HEK293 (cell line): ENCODE data around the gene SMR3B.

Experiments used
- CTCF ChIA-PET: fragments of 350-600 bp; formaldehyde crosslinking; extraction: SDS; loops from one replicate; lab custom pipeline; 2021; ENCODE audit warnings: antibody characterized with exemption; lab: Yijun Ruan, JAX
- POLR2A ChIA-PET: fragments of 300-600 bp; formaldehyde crosslinking; extraction: SDS; loops from one replicate; lab custom pipeline; 2020; ENCODE audit warnings: antibody characterized with exemption, inconsistent platforms; lab: Yijun Ruan, JAX
- H3K27ac ChIP-seq: fragments of 200-500 bp; sonication (Bioruptor generic); 2 replicates; pipeline ENCODE4 v1.5.1; 2014; ENCODE audit warnings: low read depth, low read length, control low read depth, inconsistent platforms; ENCODE audit errors: extremely low read depth
- H3K36me3 ChIP-seq, 2 experiments: fragments of 200-500 bp in 1 of 2; sonication (Bioruptor generic) in 1 of 2; 1 replicate in 1 of 2; 2 replicates in 1 of 2; pipeline ENCODE4 v1.5.1; 2014 to 2017; ENCODE audit warnings: inconsistent platforms in 2 of 2, low read length in 2 of 2; ENCODE audit not compliant: control insufficient read depth in 2 of 2, insufficient read depth in 1 of 2
- H3K4me1 ChIP-seq: fragments of 200-500 bp; sonication (Bioruptor generic); 2 replicates; pipeline ENCODE4 v1.5.1; 2014; ENCODE audit warnings: mild to moderate bottlenecking, low read length, inconsistent platforms; ENCODE audit not compliant: control insufficient read depth, insufficient read depth
- H3K4me3 ChIP-seq: 2 replicates; pipeline ENCODE4 v1.5.1; 2011; ENCODE audit warnings: low read depth, mild to moderate bottlenecking, control low read depth, low read length, moderate library complexity
- H3K9me3 ChIP-seq: fragments of 200-500 bp; sonication (Bioruptor generic); 2 replicates; pipeline ENCODE4 v1.5.1; 2014; ENCODE audit warnings: low read depth, low read length, inconsistent platforms; ENCODE audit not compliant: control insufficient read depth, insufficient read depth
- KLF17 ChIP-seq: fragments of 450-650 bp; formaldehyde crosslinking; IDR thresholded peaks from 2 replicates; pipeline ENCODE4 v1.5.1; 2016; ENCODE audit warnings: missing biosample characterization, missing genetic modification characterization
- KLF9 ChIP-seq: fragments of 450-650 bp; formaldehyde crosslinking; IDR thresholded peaks from 2 replicates; pipeline ENCODE4 v1.5.1; 2016; ENCODE audit warnings: missing biosample characterization, missing genetic modification characterization, low read depth
- MYNN ChIP-seq: fragments of 450-650 bp; formaldehyde crosslinking; IDR thresholded peaks from 2 replicates; pipeline ENCODE4 v1.5.1; 2016; ENCODE audit warnings: missing biosample characterization, missing genetic modification characterization, borderline replicate concordance
- RBAK ChIP-seq: fragments of 450-650 bp; formaldehyde crosslinking; IDR thresholded peaks from 2 replicates; pipeline ENCODE4 v1.5.1; 2016; ENCODE audit warnings: missing biosample characterization, missing genetic modification characterization
- REST ChIP-seq: fragments of 450-650 bp; formaldehyde crosslinking; IDR thresholded peaks from 2 replicates; pipeline ENCODE4 v1.5.1; 2016; ENCODE audit warnings: missing biosample characterization, missing genetic modification characterization
- SP2 ChIP-seq: fragments of 450-650 bp; formaldehyde crosslinking; IDR thresholded peaks from 2 replicates; pipeline ENCODE4 v1.5.1; 2016; ENCODE audit warnings: missing biosample characterization, missing genetic modification characterization
- ZBTB20 ChIP-seq: fragments of 450-650 bp; formaldehyde crosslinking; IDR thresholded peaks from 2 replicates; pipeline ENCODE4 v1.5.1; 2016; ENCODE audit warnings: missing biosample characterization, missing genetic modification characterization
- ZFP69B ChIP-seq: fragments of 450-650 bp; formaldehyde crosslinking; IDR thresholded peaks from 2 replicates; pipeline ENCODE4 v1.5.1; 2016; ENCODE audit warnings: missing biosample characterization, missing genetic modification characterization
- ZIC2 ChIP-seq: fragments of 450-650 bp; formaldehyde crosslinking; IDR thresholded peaks from 2 replicates; pipeline ENCODE4 v1.5.1; 2016; ENCODE audit warnings: missing biosample characterization, missing genetic modification characterization
- ZNF10 ChIP-seq: fragments of 450-650 bp; formaldehyde crosslinking; IDR thresholded peaks from 2 replicates; pipeline ENCODE4 v1.5.1; 2017; ENCODE audit warnings: missing biosample characterization, missing genetic modification characterization
- ZNF140 ChIP-seq: fragments of 450-650 bp; formaldehyde crosslinking; IDR thresholded peaks from 2 replicates; pipeline ENCODE4 v1.5.1; 2016; ENCODE audit warnings: missing biosample characterization, missing genetic modification characterization
- ZNF155 ChIP-seq: fragments of 450-650 bp; formaldehyde crosslinking; IDR thresholded peaks from 2 replicates; pipeline ENCODE4 v1.5.1; 2016; ENCODE audit warnings: missing biosample characterization, missing genetic modification characterization
- ZNF23 ChIP-seq: fragments of 450-650 bp; formaldehyde crosslinking; IDR thresholded peaks from 2 replicates; pipeline ENCODE4 v1.5.1; 2016; ENCODE audit warnings: missing biosample characterization, missing genetic modification characterization, borderline replicate concordance
- ZNF274 ChIP-seq, 2 experiments: fragments of 200-500 bp in 1 of 2; fragments of 450-650 bp in 1 of 2; sonication (Bioruptor generic) in 1 of 2; formaldehyde crosslinking in 1 of 2; IDR thresholded peaks; 2 replicates each; pipeline versions ENCODE4 v1.5.1 to v1.6.1; 2014 to 2016; ENCODE audit warnings: borderline replicate concordance in 1 of 2, inconsistent platforms in 1 of 2, low read length in 1 of 2, missing biosample characterization in 1 of 2, missing genetic modification characterization in 1 of 2
- ZNF302 ChIP-seq: fragments of 450-650 bp; formaldehyde crosslinking; IDR thresholded peaks from 2 replicates; pipeline ENCODE4 v1.5.1; 2016; ENCODE audit warnings: missing biosample characterization, missing genetic modification characterization, low read depth
- ZNF394 ChIP-seq: fragments of 450-650 bp; formaldehyde crosslinking; IDR thresholded peaks from 2 replicates; pipeline ENCODE4 v1.5.1; 2016; ENCODE audit warnings: missing biosample characterization, missing genetic modification characterization, mild to moderate bottlenecking, moderate library complexity, borderline replicate concordance
- ZNF521 ChIP-seq: fragments of 450-650 bp; formaldehyde crosslinking; IDR thresholded peaks from 2 replicates; pipeline ENCODE4 v1.5.1; 2017; ENCODE audit warnings: missing biosample characterization, mild to moderate bottlenecking, missing genetic modification characterization
- ZNF645 ChIP-seq: fragments of 450-650 bp; formaldehyde crosslinking; IDR thresholded peaks from 2 replicates; pipeline ENCODE4; 2016; ENCODE audit warnings: missing biosample characterization, missing genetic modification characterization
- ZNF704 ChIP-seq: fragments of 450-650 bp; formaldehyde crosslinking; IDR thresholded peaks from 2 replicates; pipeline ENCODE4 v1.5.1; 2016; ENCODE audit warnings: missing biosample characterization, missing genetic modification characterization

Gene SMR3B

GRCh38 chr4:70392057-70392776, 9.3 kb downstream of the SMR3B start (continued):
- TF ChIP-seq ZNF645 (tag by site-specific recombination) (no peak), ZNF394 (tag by site-specific recombination) (no peak)

- CTCF ChIA-PET: interaction anchor here (0.8 kb wide), 1 partner anchor 107 kb away, joined by 4 read pairs; no protein-coding TSS in a partner anchor
Measured at GRCh38 chr4:70397580-70397979, 14.6 kb downstream of the SMR3B start, which contains the start of gene OPRPN. OPRPN (plus strand) TSS chr4:70397940; CDS start chr4:70399286, 1,346 bp downstream.

More at GRCh38 chr4:70397580-70397979, 14.6 kb downstream of the SMR3B start, which contains the start of gene OPRPN:
- Histone ChIP-seq H3K36me3 (no peaks in the 10 kb centered on the region), H3K4me1 (no peaks in the 10 kb centered on the region), H3K4me3 (no peak within 1 kb of the TSS), H3K27ac (no peak within 1 kb of the TSS), H3K9me3 (no peaks in the 10 kb centered on the region)
- POLR2A ChIA-PET: no interaction called here
- no peak for TF ChIP-seq KLF17
- no peak for TF ChIP-seq ZBTB20 (tag by site-specific recombination)
- TF ChIP-seq ZNF521 (tag by site-specific recombination): no peak
- no peak for TF ChIP-seq KLF9 (tag by site-specific recombination)
- no peak for TF ChIP-seq ZNF704 (tag by site-specific recombination)
- TF ChIP-seq ZNF140 (tag by site-specific recombination): no peak
- no peak for TF ChIP-seq ZNF10 (tag by site-specific recombination)
- TF ChIP-seq ZFP69B (tag by site-specific recombination): no peak
- TF ChIP-seq REST: no peak
- no peak for TF ChIP-seq ZNF302
- no peak for TF ChIP-seq ZNF23
- no peak for TF ChIP-seq MYNN (tag by site-specific recombination)
- no peak for TF ChIP-seq ZNF274 (IDR thresholded peaks at IDR 0.05; ENCODE audit: low read length)
- TF ChIP-seq ZNF274 (tag by site-specific recombination; IDR thresholded peaks at IDR 0.05; ENCODE audit: borderline replicate concordance): no peak
- TF ChIP-seq ZNF155: no peak
- TF ChIP-seq RBAK (tag by site-specific recombination): no peak
- no peak for TF ChIP-seq ZIC2 (tag by site-specific recombination)
- TF ChIP-seq SP2 (tag by site-specific recombination): no peak
